GM19043 (cell line): Measurements from ENCODE around the gene PPP1R1C.

Experiments
- ATAC-seq: cut with Tn5 transposase; IDR thresholded peaks from one replicate; pipeline ENCODE4 v1.9.1; 2021; ENCODE audit warnings: low read depth; ENCODE audit not compliant: unreplicated experiment

The PPP1R1C gene

DNA sequence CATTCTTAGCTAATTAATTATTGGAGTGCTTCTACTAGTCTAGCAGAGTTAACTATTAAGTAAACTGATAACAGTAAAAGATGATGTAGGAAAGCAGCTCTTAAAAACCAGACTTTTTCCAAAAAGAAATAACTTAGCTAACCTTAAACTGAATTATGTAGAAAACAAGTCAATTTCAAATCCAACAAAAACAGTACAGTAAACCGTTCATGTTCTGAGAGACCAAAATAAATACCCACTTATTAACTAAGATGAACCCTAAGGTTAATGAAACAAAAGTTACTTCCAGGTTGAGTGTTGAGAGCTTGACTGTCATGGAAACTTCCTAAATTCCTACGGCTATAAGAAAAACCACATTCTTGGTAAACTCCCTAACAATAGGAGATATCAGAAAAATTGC is 181.2 kb downstream of the PPP1R1C start:
- ATAC-seq = no peak
